LNCAP (cell line): ENCODE results near the gene CELSR3.

Experiments used
- TF ChIP-seq, protein P1 (sequence below): fragments of 450-650 bp; IDR thresholded peaks from 2 replicates; pipeline ENCODE4 v1.5.1; 2017; ENCODE audit warnings: mild to moderate bottlenecking

The CELSR3 gene

DNA sequence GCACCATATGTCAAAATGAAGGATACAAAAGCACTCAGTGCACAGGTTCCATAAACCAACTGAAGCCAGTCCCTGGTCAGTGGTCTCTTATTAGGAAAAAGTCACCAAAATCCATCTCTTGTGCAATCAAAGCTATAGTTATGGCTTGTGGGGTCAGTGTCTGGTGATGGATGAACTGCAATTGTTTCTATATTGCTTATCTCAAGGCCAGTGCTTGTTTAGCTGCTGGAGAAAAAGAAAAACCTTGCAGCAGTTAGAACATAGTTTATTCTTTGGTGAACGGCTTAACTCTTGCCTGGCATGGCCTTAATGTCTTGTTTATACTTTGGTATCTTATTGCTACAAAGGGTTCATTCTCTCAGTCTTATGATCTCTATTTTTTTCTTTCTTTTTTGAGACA lies 50.4 kb downstream of the CELSR3 start:
- TF ChIP-seq, protein P1, sequence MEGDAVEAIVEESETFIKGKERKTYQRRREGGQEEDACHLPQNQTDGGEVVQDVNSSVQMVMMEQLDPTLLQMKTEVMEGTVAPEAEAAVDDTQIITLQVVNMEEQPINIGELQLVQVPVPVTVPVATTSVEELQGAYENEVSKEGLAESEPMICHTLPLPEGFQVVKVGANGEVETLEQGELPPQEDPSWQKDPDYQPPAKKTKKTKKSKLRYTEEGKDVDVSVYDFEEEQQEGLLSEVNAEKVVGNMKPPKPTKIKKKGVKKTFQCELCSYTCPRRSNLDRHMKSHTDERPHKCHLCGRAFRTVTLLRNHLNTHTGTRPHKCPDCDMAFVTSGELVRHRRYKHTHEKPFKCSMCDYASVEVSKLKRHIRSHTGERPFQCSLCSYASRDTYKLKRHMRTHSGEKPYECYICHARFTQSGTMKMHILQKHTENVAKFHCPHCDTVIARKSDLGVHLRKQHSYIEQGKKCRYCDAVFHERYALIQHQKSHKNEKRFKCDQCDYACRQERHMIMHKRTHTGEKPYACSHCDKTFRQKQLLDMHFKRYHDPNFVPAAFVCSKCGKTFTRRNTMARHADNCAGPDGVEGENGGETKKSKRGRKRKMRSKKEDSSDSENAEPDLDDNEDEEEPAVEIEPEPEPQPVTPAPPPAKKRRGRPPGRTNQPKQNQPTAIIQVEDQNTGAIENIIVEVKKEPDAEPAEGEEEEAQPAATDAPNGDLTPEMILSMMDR: no peak

DNA sequence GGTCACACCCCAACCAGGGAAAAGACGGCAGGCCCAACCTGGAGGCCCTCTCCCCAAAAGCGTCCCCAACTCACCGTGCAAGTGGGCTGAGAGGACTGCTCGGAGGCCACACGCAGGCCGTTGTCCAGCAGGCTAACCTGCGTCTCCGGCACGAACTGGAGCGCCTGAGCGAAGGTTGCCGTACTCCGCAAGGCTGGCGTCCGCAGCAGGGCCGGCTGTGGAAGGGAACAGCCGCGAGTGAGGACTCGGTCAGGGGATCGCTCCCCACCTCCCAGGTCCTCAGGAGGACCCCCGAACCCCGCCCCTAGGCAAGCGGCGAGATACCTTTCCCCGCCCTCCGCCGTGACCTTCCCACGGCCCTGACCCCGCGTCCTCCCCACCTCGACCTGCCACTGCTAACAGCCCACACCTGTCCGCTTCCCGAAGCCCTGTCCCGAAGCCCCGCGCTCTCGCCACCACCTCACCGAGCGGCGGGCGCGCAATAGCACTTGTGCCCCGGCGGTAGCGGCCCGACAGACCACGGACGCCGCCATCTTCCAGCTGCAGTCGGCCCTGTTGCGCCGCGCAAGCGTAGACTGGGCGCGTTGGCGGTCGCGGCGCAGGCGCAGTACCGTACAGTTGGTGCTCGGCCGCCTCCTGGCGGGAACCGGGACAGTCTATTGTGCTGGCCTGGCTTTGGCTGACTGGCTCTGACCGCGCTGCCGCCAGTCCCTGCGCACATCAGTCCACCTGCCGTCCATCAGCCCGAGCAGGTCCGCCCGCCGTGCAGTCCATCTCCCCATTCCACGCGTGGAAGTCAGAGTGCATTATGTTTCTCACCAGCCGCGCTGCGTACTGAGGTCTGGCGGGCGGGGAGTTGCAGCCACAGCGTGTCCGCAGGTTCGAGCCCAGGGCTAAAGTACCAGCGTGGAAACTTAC lies 53.3 kb downstream of the CELSR3 start, which contains the start of gene UQCRC1:
Gene UQCRC1 (minus strand): TSS at position 559 of the 918 bp plus-strand sequence. CDS start 26 bp downstream, at position 533.
- TF ChIP-seq, protein P1: peak; percentile 67

DNA sequence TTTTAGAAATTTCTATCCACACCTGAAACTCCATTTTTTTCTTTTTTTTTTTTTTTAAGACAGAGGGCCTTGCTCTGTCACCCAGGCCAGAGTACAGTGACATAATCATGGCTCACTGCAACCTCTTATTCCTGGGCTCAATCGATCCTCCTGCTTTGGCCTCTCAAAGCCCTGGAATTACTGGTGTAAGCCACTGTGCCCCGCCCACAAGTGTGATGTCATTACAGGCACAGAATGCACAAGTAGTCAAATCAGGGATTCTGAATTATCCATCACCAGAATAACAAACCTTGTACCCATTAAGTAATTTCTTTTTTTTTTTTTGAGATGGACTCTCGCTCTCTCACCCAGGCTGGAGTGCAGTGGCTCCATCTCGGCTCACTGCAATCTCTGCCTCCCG lies 55.2 kb downstream of the CELSR3 start:
- TF ChIP-seq, protein P1: no peak

DNA sequence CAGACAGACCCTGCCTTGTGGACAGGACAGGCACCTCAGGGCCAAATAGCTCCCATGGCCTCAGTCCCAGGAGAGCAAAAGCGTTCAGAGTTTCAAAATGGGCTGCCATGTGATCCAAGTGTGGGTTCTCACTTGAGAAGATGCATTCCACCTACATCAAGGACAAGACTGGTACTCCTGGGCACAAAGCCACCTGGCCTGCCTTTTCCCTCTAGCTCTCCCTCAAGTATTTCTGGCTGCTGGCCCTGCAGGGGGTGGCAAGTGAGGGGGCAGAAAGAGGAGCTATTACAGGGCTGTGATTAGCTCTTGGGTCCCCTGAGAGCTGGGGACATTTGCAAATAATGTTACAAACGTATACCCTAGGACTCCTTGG lies 61.1 kb downstream of the CELSR3 start:
- TF ChIP-seq, protein P1: no peak

DNA sequence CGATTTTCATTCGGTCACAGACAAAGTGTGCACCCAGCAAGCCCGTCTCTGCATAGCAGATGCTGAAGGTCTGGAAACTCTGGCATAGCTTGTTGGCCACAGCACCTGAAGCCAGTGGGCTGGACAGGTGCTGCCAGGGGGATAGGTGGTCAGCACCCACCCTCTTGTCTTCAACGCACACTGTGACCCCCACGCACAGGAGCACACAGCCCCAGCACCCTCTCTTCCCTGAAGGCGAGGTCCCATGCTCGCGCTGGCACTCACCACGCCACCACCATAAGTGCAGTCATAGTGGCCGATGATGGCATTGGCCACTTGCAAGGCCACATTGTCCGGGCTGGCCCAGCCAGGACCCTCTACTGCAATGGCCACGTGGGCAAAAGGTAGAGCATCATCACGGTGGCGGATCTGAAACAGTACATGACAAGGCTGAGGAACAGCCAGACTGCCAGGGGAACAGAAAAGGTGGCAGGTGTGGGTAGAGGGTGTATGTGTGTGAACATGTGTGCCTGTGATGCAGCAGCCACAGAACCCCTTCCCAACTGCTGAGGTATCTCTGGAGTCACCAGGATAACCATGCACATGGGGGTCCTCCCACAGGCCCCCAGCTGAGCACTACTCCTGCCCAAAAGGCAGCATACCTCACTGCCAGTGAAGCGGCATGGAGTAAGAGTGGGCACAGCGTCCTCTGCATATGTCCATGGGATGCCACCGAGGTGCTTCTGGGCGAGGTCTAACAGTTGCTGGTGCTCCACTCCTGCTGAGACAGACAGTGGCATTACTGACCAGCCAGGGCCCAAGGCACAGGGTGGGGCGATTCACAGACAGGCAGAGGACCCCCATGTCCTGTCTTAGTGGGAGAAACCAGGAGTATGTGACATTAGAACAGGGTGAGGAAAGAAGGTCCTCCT lies 61.7 kb downstream of the CELSR3 start:
- TF ChIP-seq, protein P1: no peak

DNA sequence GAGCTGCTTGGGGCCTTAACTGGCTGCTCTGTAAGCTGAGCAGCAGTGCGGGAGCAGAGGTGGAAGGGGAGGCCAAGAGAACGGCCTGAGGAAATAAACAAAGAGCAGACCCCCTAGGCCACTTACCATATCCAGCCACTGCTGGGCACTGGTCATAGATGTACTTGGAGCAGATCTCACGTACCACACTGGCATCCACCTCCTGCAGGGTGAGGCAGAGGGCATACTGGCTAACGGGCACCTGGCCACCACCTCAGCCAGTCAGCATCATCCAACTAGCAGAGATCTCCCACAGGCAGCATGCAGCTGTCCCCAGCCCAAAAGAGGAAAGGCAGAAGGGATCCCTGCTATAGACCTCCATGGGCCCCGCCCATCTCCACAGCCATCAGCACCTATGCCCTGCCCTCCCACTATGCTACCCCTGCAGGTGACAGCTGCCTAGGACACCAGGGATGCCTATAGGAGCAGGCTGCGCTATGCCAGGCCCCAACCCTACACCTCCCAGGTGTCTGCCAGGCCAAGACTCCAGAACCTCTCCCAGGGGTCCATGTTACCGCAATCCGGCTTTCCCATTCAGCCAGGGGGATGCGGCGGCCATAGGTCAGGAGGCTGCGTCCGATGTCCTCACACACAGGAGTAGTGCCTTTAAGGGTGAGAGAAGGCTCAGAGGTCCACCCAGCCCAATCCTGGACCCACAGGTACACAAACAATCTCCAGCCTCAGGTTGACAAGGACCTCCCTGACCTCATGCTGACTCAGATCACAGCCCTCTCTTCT lies 63.0 kb downstream of the CELSR3 start:
- TF ChIP-seq, protein P1: no peak

DNA sequence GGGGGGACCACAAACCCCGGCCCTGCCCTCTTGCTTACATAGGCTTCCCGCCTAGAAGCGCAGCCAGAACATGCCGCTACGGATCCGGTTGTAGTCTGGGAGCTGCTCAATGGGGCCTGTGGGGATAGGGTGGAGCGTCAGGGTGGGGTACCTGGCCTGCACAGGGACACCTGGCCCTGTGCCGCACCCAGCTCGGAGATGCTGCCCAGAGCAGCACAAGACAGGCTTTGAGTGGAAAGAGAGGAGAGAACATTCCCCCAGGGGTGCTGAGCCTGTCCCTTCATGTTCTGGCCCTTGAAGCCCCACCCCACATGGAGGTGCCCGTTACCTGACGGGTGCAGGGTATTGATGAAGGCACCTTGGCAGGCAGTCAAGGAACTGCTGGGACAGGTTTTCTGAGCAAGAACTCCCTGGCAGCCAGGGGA lies 63.6 kb downstream of the CELSR3 start:
- TF ChIP-seq, protein P1: no peak
